DND-41 (cell line): Measurements from ENCODE around the gene WBP11.

Experiments
- ATAC-seq: fragments of 200-7000 bp; cut with Tn5 transposase; 3 replicates; pipeline ENCODE4 v1.9.1; 2021; ENCODE audit warnings: low read depth; ENCODE audit not compliant: insufficient read depth
- DNase-seq: peaks from one replicate; pipeline ENCODE4 v3.0.0-alpha.2; 2020
- H2AFZ ChIP-seq: 2 replicates; pipeline ENCODE4 v1.6.0; 2012; ENCODE audit warnings: low read depth, low read length
- H3K27ac ChIP-seq: 2 replicates; pipeline ENCODE4 v1.5.1; 2012; ENCODE audit warnings: low read length, inconsistent platforms
- H3K27me3 ChIP-seq: fragments of 200-600 bp; sonication (generic); 2 replicates; pipeline ENCODE4 v1.6.0; 2012; ENCODE audit warnings: low read length, mild to moderate bottlenecking, inconsistent platforms; ENCODE audit not compliant: insufficient read depth, poor library complexity
- H3K36me3 ChIP-seq: 2 replicates; pipeline ENCODE4 v1.5.1; 2012; ENCODE audit warnings: low read length, inconsistent platforms; ENCODE audit not compliant: insufficient read depth
- H3K4me1 ChIP-seq: 2 replicates; pipeline ENCODE4 v1.5.1; 2012; ENCODE audit warnings: mild to moderate bottlenecking, low read length; ENCODE audit not compliant: insufficient read depth
- H3K4me2 ChIP-seq: 2 replicates; pipeline ENCODE4 v1.6.0; 2012; ENCODE audit warnings: mild to moderate bottlenecking, moderate library complexity, low read length, inconsistent platforms; ENCODE audit not compliant: insufficient read depth
- H3K4me3 ChIP-seq, 2 experiments: fragments of 200-600 bp in 1 of 2; shearing (Covaris generic) in 1 of 2; 2 replicates each; pipeline ENCODE4 v1.5.1; 2012 to 2016; ENCODE audit warnings: inconsistent platforms in 2 of 2, low read length in 2 of 2, mild to moderate bottlenecking in 2 of 2, low read depth in 1 of 2, moderate library complexity in 1 of 2
- H3K79me2 ChIP-seq: 2 replicates; pipeline ENCODE4 v1.6.0; 2012; ENCODE audit warnings: low read length, inconsistent platforms; ENCODE audit not compliant: insufficient read depth
- H3K9ac ChIP-seq: 2 replicates; pipeline ENCODE4 v1.6.0; 2012; ENCODE audit warnings: low read depth, mild to moderate bottlenecking, inconsistent platforms, low read length, moderate library complexity
- H3K9me3 ChIP-seq: 2 replicates; pipeline ENCODE4 v1.5.1; 2012; ENCODE audit warnings: low read length, moderate library complexity, mild to moderate bottlenecking, inconsistent platforms; ENCODE audit not compliant: insufficient read depth, severe bottlenecking
- H4K20me1 ChIP-seq: 2 replicates; pipeline ENCODE4 v1.6.0; 2012; ENCODE audit warnings: low read length; ENCODE audit not compliant: insufficient read depth
- CTCF ChIP-seq: IDR thresholded peaks from 2 replicates; pipeline ENCODE4 v1.5.1; 2012; ENCODE audit warnings: borderline replicate concordance, low read length, moderate library complexity, mild to moderate bottlenecking; ENCODE audit not compliant: poor library complexity, severe bottlenecking; ENCODE audit errors: extremely low read depth
- EZH2 ChIP-seq: IDR thresholded peaks from 3 replicates; pipeline ENCODE4 v1.6.1; 2012; ENCODE audit warnings: borderline replicate concordance, low read depth, mild to moderate bottlenecking, moderate library complexity, low read length, inconsistent platforms; ENCODE audit not compliant: severe bottlenecking

WBP11 gene

DNA sequence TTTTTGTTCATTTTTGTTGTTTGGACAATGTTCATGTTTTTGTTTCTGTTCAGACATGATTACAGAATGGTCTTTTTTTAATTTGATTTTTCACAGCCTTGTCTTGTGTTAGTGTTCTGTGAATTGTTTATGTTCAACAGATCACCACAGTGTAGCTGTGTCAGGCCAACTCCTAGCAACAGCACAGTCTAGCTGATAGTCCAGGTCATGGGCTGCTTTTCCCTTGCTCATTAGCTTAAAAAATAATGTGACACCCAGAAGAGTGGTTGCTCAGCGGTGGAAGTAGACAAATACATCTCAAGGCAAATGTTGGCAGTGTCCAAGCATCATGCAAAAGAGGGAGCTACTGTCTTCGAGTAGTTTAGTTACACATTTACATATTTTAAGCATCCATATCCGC is 22.4 kb downstream of the WBP11 start:
- Histone ChIP-seq H3K36me3 (peaks cover 19% of the 10 kb centered on the region; the same call in 1 of the 2 replicates), H3K4me1 (peaks cover 13% of the 10 kb centered on the region), H3K4me2 (peak overlapping the region; percentile 46), H3K27me3 (no peaks in the 10 kb centered on the region), H3K9me3 (no peaks in the 10 kb centered on the region), H3K27ac (peak overlapping the region; percentile 1; the same call in 1 of the 2 replicates), H4K20me1 (no peaks in the 10 kb centered on the region), H3K4me3 (no peak overlapping the region), H3K9ac (no peak overlapping the region), H2AFZ (peak overlapping the region; percentile 55), H3K79me2 (no peaks in the 10 kb centered on the region)
- no peak for DNase-seq
- TF ChIP-seq CTCF, result no peak
- TF ChIP-seq EZH2, result no peak
- ATAC-seq, result peak; percentile 46; the same call in 2 of the 3 replicates

GRCh38 chr12:14779834-14780233 is 23.4 kb downstream of the WBP11 start:
- Histone ChIP-seq H3K4me1 (peaks cover 13% of the 10 kb centered on the region), H3K9me3 (no peaks in the 10 kb centered on the region), H3K4me3 (no peak overlapping the region), H3K27ac (no peak overlapping the region), H4K20me1 (no peaks in the 10 kb centered on the region), H3K79me2 (no peaks in the 10 kb centered on the region), H3K36me3 (peaks cover 9% of the 10 kb centered on the region; the same call in 1 of the 2 replicates), H3K9ac (no peak overlapping the region), H2AFZ (peak overlapping the region; percentile 21; the same call in 1 of the 2 replicates), H3K4me2 (no peak overlapping the region), H3K27me3 (no peaks in the 10 kb centered on the region)
- DNase-seq (no peak), ATAC-seq (no peak)
- TF ChIP-seq EZH2, result no peak
- TF ChIP-seq CTCF, result no peak

GRCh38 chr12:14777271-14777670 is 26.0 kb downstream of the WBP11 start:
- no peak overlapping the region for H3K4me3 ChIP-seq
- no peaks in the 10 kb centered on the region for H3K9me3 ChIP-seq
- no peaks in the 10 kb centered on the region for H3K36me3 ChIP-seq
- no peak overlapping the region for H3K9ac ChIP-seq
- TF ChIP-seq EZH2 (no peak), CTCF (no peak)
- no peaks in the 10 kb centered on the region for H3K79me2 ChIP-seq
- DNase-seq (no peak), ATAC-seq (no peak)
- no peak overlapping the region for H3K27ac ChIP-seq
- no peak overlapping the region for H3K4me2 ChIP-seq
- no peaks in the 10 kb centered on the region for H3K27me3 ChIP-seq
- H3K4me1 ChIP-seq, result peaks cover 14% of the 10 kb centered on the region
- no peak overlapping the region for H2AFZ ChIP-seq
- no peaks in the 10 kb centered on the region for H4K20me1 ChIP-seq
